ENCODE data around the gene MRPL22.
"Not testable (repeated sequence)": the region's sequence is repeated elsewhere in the genome, so short reads cannot be mapped to it uniquely, and the experiment has no call there.

The MRPL22 gene

DNA sequence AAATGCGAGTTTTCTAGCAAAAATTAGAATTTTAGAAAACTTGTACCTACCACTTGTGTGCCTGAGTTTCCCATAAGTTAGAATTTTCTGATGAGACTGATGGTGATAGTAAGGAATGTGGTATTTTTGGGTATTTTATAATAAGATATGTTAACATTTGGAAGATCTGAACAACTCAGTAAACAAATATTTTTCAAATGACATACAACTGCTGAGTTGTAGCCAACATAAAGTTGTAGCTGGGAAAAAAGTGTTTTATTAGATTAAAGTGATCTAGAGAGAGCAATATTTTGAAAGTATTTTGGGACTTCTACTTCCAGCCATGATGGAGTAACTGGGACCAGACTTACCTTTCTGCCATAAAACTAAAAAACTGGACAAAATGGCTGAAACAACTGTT is 40.8 kb upstream of the MRPL22 start:
- no peak for DNase-seq (ENCODE audit: low read depth, low spot score)
- Histone ChIP-seq H3K36me3 (ENCODE audit: insufficient read depth, low read length) (peaks cover 92% of the 10 kb centered on the region), H3K9ac (ENCODE audit: insufficient read length) (no peak overlapping the region), H3K4me3 (no peak overlapping the region), H3K9me3 (ENCODE audit: low read depth, low read length) (no peaks in the 10 kb centered on the region), H3K27ac (peak overlapping the region; percentile 33; the same call in 1 of the 2 replicates)
- TF ChIP-seq FOXP2 (optimal IDR thresholded peaks at IDR 0.05; ENCODE audit: control extremely low read depth, extremely low read length, insufficient read depth), result no peak
- TF ChIP-seq EZH2 (IDR thresholded peaks at IDR 0.05), result no peak
- no peak for TF ChIP-seq POLR2AphosphoS5 (IDR thresholded peaks at IDR 0.05; ENCODE audit: borderline replicate concordance, low read depth, low read length)

DNA sequence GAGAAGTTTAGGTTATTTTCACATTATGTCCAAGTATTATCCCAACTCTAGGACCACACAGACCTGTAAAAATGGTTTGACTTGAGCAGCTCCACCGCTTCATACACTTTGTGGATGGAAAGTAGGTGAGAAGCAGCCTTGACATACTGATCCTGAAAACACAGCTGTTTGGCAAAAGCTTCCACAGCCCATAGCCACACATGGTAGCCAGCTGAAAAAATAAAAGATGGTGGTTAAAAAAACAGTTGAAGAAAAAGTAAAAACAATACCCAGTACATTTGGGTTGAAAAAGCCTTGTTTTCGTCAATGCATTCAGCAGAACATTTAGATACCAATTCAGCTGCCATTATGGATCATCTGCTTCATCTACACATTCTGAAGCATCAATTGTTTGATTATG is 39.6 kb upstream of the MRPL22 start:
- H3K9ac ChIP-seq (ENCODE audit: insufficient read length), result no peak overlapping the region
- H3K36me3 ChIP-seq (ENCODE audit: insufficient read depth, low read length), result peaks cover 90% of the 10 kb centered on the region
- no peak for DNase-seq (ENCODE audit: low read depth, low spot score)
- no peaks in the 10 kb centered on the region for H3K9me3 ChIP-seq (ENCODE audit: low read depth, low read length)
- no peak for TF ChIP-seq FOXP2 (optimal IDR thresholded peaks at IDR 0.05; ENCODE audit: control extremely low read depth, extremely low read length, insufficient read depth)
- no peak for TF ChIP-seq POLR2AphosphoS5 (IDR thresholded peaks at IDR 0.05; ENCODE audit: borderline replicate concordance, low read depth, low read length)
- TF ChIP-seq EZH2 (IDR thresholded peaks at IDR 0.05), result no peak
- no peak overlapping the region for H3K27ac ChIP-seq
- no peak overlapping the region for H3K4me3 ChIP-seq

DNA sequence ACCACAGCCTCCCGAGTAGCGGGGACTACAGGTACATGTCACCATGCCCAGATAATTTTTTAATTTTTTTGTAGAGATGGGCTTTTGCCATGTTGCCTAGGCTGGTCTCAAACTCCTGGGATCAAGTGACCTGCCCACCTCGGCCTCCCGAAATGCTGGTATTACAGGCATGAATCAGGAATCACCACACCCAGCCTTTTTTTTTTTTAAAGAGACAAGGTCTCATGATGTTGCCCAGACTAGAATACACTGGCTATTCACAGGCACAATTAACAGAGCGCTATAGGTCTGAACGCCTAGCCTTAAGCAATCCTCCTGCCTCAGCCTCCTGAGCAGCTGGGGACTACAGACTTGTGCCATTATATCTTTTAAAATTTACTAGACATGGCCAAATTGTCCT is 39.0 kb upstream of the MRPL22 start:
- Histone ChIP-seq H3K9ac (ENCODE audit: insufficient read length) (no peak overlapping the region), H3K27ac (no peak overlapping the region), H3K4me3 (no peak overlapping the region), H3K9me3 (ENCODE audit: low read depth, low read length) (no peaks in the 10 kb centered on the region), H3K36me3 (ENCODE audit: insufficient read depth, low read length) (peaks cover 90% of the 10 kb centered on the region)
- DNase-seq (ENCODE audit: low read depth, low spot score), result no peak
- TF ChIP-seq POLR2AphosphoS5 (IDR thresholded peaks at IDR 0.05; ENCODE audit: borderline replicate concordance, low read depth, low read length) (no peak), EZH2 (IDR thresholded peaks at IDR 0.05) (no peak), FOXP2 (optimal IDR thresholded peaks at IDR 0.05; ENCODE audit: control extremely low read depth, extremely low read length, insufficient read depth) (no peak)

DNA sequence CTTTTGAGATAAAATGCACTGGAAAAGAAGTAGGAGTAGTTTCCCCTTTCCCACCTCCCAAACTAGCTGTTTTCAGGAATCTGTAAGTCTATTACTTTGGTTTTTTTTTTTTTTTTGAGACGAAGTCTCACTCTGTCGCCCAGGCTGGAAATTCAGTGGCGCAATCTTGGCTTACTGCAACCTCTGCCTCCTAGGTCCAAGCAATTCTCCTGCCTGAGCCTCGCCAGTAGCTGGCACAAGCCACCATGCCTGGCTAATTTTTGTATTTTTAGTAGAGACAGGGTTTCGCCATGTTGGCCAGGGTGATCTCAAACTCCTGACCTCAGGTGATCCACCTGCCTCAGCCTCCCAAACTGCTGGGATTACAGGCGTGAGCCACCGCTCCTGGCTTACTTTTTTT is 35.3 kb upstream of the MRPL22 start:
- peaks cover 87% of the 10 kb centered on the region for H3K36me3 ChIP-seq (ENCODE audit: insufficient read depth, low read length)
- DNase-seq (ENCODE audit: low read depth, low spot score); H3K4me3 ChIP-seq; H3K9ac ChIP-seq (ENCODE audit: insufficient read length); H3K27ac ChIP-seq; H3K9me3 ChIP-seq (ENCODE audit: low read depth, low read length): not testable (repeated sequence)

DNA sequence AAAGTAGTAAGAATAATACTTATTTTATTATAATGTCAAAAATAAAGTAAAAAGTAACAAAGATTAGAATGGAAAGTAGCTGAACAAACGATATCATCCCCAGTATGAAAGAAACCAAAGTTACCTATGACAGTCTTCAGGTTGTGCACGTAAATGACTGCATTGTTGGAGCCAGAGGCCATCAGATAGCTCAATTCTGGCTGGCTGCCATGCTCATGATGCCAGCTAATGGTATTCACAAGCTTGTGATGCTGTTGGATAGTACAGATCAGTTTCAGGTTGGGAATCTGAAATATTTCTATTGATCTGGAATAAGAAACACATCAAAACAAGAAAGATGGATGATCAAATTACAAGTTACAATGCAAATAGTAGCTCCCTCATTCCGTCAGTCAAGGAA is 24.0 kb upstream of the MRPL22 start:
- no peaks in the 10 kb centered on the region for H3K9me3 ChIP-seq (ENCODE audit: low read depth, low read length)
- no peak overlapping the region for H3K4me3 ChIP-seq
- DNase-seq (ENCODE audit: low read depth, low spot score), result no peak
- peaks cover 85% of the 10 kb centered on the region for H3K36me3 ChIP-seq (ENCODE audit: insufficient read depth, low read length)
- no peak overlapping the region for H3K27ac ChIP-seq
- TF ChIP-seq POLR2AphosphoS5 (IDR thresholded peaks at IDR 0.05; ENCODE audit: borderline replicate concordance, low read depth, low read length), result no peak
- no peak for TF ChIP-seq FOXP2 (optimal IDR thresholded peaks at IDR 0.05; ENCODE audit: control extremely low read depth, extremely low read length, insufficient read depth)
- TF ChIP-seq EZH2 (IDR thresholded peaks at IDR 0.05), result no peak
- H3K9ac ChIP-seq (ENCODE audit: insufficient read length), result no peak overlapping the region

DNA sequence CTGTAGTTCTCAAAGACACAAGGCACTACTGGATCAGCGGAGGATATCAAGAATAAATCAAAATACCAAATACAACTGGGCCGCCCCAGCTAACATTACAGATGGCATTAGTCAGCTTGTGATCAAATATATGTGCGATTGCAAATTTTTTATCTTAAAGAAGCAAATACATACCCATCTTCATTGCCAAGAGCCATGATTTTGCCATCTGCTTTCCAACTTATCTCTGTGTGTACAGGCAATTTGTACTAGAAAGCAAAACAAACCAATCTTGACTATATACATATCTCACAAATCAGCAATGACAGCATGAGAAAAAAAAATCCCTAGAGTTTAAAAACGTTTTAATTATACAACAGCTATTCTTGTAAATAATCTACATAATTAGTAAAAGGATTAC is 23.1 kb upstream of the MRPL22 start:
- peaks cover 76% of the 10 kb centered on the region for H3K36me3 ChIP-seq (ENCODE audit: insufficient read depth, low read length)
- no peak overlapping the region for H3K9ac ChIP-seq (ENCODE audit: insufficient read length)
- H3K4me3 ChIP-seq, result no peak overlapping the region
- no peak for DNase-seq (ENCODE audit: low read depth, low spot score)
- no peak overlapping the region for H3K27ac ChIP-seq
- TF ChIP-seq EZH2 (IDR thresholded peaks at IDR 0.05) (no peak), POLR2AphosphoS5 (IDR thresholded peaks at IDR 0.05; ENCODE audit: borderline replicate concordance, low read depth, low read length) (no peak), FOXP2 (optimal IDR thresholded peaks at IDR 0.05; ENCODE audit: control extremely low read depth, extremely low read length, insufficient read depth) (no peak)
- no peaks in the 10 kb centered on the region for H3K9me3 ChIP-seq (ENCODE audit: low read depth, low read length)

DNA sequence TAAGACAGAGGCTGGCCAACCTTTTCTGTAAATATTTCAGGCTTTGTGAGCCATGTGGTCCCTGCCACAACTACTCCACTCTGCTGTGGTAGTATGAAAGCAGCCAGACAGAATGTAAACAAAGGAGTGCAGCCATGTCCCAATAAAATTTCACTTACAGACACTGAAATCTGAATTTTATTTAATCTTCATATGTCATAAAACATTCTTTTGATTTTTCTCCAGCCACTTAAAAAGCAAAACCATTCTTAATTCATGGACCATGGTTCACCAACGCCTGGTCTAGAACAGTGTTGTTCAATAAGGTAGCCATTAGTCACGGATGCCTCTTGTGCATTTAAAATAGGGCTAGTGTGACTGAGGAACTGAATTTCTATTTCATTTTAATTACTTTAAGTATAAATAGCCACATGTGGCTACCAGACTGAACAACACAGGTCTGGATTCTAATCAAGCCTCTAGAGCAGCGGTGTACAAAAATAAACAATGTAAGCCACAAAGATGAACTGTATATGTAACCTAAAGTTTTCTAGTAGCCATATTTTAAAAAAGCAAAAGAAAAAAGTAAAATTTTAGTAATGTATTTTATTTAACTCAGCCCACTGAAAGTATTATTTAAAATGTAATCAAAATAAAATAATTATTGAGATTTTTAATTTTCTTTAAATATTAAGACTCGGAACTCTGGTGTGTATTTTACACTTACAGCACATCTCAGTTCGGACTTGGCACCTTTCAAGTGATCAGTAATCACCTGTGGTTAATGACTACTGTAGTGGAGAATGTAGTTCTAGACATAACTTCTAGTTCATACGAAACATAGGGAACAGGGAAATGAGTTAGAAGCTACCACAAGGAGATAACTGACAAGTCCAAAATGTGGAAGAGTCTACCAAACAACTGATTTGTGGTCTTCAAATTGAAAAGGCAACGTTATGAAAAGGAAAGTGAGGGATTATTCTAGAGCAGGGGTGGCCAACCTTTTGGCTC is 17.1 kb upstream of the MRPL22 start:
- DNase-seq (ENCODE audit: low read depth, low spot score), result no peak
- no peak overlapping the region for H3K4me3 ChIP-seq
- H3K36me3 ChIP-seq (ENCODE audit: insufficient read depth, low read length), result peaks cover 80% of the 10 kb centered on the region
- peak overlapping the region; percentile 71 for H3K27ac ChIP-seq
- H3K9me3 ChIP-seq (ENCODE audit: low read depth, low read length), result no peaks in the 10 kb centered on the region
- no peak for TF ChIP-seq EZH2 (IDR thresholded peaks at IDR 0.05)
- no peak for TF ChIP-seq POLR2AphosphoS5 (IDR thresholded peaks at IDR 0.05; ENCODE audit: borderline replicate concordance, low read depth, low read length)
- TF ChIP-seq FOXP2 (optimal IDR thresholded peaks at IDR 0.05; ENCODE audit: control extremely low read depth, extremely low read length, insufficient read depth), result no peak
- H3K9ac ChIP-seq (ENCODE audit: insufficient read length), result no peak overlapping the region

DNA sequence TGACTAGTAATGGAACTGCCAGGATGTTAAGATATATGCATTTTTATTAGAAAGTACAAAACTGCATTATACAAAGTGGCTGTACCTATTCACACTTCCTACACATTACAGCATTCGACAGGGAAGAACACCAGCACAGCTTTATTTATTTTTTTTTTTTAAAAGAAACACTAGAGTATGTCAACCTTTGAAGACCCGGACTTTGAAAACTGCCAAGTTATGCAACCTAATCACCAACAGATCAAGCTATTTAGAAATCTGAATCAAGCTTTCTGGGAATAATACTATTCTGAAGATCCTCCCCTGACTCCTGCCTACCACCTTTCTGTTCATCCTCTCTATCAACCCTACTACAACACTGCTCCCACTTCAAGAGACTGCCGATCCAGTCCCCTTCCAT is 7.3 kb upstream of the MRPL22 start:
- Histone ChIP-seq H3K27ac (no peak overlapping the region), H3K36me3 (ENCODE audit: insufficient read depth, low read length) (peaks cover 57% of the 10 kb centered on the region), H3K9me3 (ENCODE audit: low read depth, low read length) (no peaks in the 10 kb centered on the region), H3K4me3 (no peak overlapping the region), H3K9ac (ENCODE audit: insufficient read length) (no peak overlapping the region)
- TF ChIP-seq EZH2 (IDR thresholded peaks at IDR 0.05) (no peak), POLR2AphosphoS5 (IDR thresholded peaks at IDR 0.05; ENCODE audit: borderline replicate concordance, low read depth, low read length) (no peak), FOXP2 (optimal IDR thresholded peaks at IDR 0.05; ENCODE audit: control extremely low read depth, extremely low read length, insufficient read depth) (no peak)
- DNase-seq (ENCODE audit: low read depth, low spot score), result no peak
